HepG2 (cell line): ENCODE results near the gene TLR6.

ENCODE experiments used
- EZH2 ChIP-seq: conservative IDR thresholded peaks from 2 replicates; pipeline ENCODE4 v1.6.1; 2012; ENCODE audit warnings: mild to moderate bottlenecking, low read depth, low read length, moderate library complexity
- GABPA ChIP-seq, 2 experiments: IDR thresholded peaks; 2 replicates each; pipeline ENCODE4 v1.6.1; 2011 to 2016; ENCODE audit warnings: low read depth in 2 of 2, low read length in 1 of 2, missing biosample characterization in 1 of 2, missing genetic modification characterization in 1 of 2
- HNRNPH1 ChIP-seq: fragments of 200-400 bp; formaldehyde crosslinking; optimal IDR thresholded peaks from 2 replicates; pipeline ENCODE3; 2017; ENCODE audit warnings: mild to moderate bottlenecking, low read depth, low read length
- NFIC ChIP-seq: IDR thresholded peaks from 2 replicates; pipeline ENCODE4 v1.6.1; 2012; ENCODE audit warnings: mild to moderate bottlenecking, low read length, inconsistent platforms
- PHF8 ChIP-seq: sonication (generic); formaldehyde crosslinking; IDR thresholded peaks from 2 replicates; pipeline ENCODE4 v1.5.0; 2020; ENCODE audit warnings: missing genetic modification reagents
- POLR2AphosphoS2 ChIP-seq: IDR thresholded peaks from 2 replicates; pipeline ENCODE4 v1.6.1; 2011; ENCODE audit warnings: low read depth, low read length, improper control_type of control experiment
- POLR2AphosphoS5 ChIP-seq: IDR thresholded peaks from 2 replicates; pipeline ENCODE4 v1.6.1; 2012; ENCODE audit warnings: low read depth, low read length
- RAD21 ChIP-seq: fragments of 450-650 bp; formaldehyde crosslinking; IDR thresholded peaks from 2 replicates; pipeline ENCODE4 v1.5.0; 2020; ENCODE audit warnings: mild to moderate bottlenecking
- TAF1 ChIP-seq: sonication (generic); formaldehyde crosslinking; IDR thresholded peaks from 2 replicates; pipeline ENCODE4 v1.4.0; 2020; ENCODE audit warnings: missing genetic modification reagents
- ZNF274 ChIP-seq: sonication (generic); formaldehyde crosslinking; IDR thresholded peaks from 2 replicates; pipeline ENCODE4 v1.5.1; 2020; ENCODE audit warnings: mild to moderate bottlenecking, missing genetic modification reagents
- ZNF431 ChIP-seq: sonication (generic); formaldehyde crosslinking; IDR thresholded peaks from 2 replicates; pipeline ENCODE4 v1.9.0; 2022; ENCODE audit warnings: missing genetic modification reagents, low read depth, mild to moderate bottlenecking, borderline replicate concordance
- ZNF644 ChIP-seq: IDR thresholded peaks from 2 replicates; pipeline ENCODE4 v1.6.1; 2016; ENCODE audit warnings: low read depth
- TF ChIP-seq, protein P1 (sequence below): sonication (generic); formaldehyde crosslinking; IDR thresholded peaks from 2 replicates; pipeline ENCODE4 v1.5.0; 2020; ENCODE audit warnings: mild to moderate bottlenecking, missing genetic modification reagents, moderate library complexity

DNA sequence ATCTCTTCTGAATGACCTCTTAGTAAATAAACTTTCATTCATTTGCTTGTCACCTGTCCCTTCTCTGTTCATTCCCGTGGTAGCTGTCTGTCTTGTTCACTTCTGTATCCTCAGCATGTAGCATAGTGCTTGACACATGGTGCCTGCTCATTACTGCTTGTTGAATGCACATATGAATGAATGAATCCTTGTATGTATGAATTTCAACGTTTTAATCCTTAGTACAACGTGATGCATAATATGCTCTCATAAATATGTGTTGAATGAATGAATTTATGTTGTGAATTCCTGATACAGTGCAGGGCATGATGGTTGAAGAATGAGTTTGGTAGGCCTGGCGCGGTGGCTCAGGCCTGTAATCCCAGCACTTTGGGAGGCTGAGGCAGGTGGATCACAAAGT lies 76.8 kb downstream of the TLR6 start:
- TF ChIP-seq ZNF274 (CRISPR knock-in tag) (no peak), EZH2 (no peak), TAF1 (CRISPR knock-in tag) (no peak), POLR2AphosphoS2 (no peak), ZNF431 (CRISPR knock-in tag) (no peak), RAD21 (CRISPR knock-in tag) (no peak), ZNF644 (CRISPR knock-in tag) (no peak), GABPA (IDR thresholded peaks at IDR 0.05; ENCODE audit: low read depth, low read length) (no peak), GABPA (CRISPR knock-in tag; IDR thresholded peaks at IDR 0.05; ENCODE audit: low read depth) (no peak), HNRNPH1 (no peak), POLR2AphosphoS5 (no peak), NFIC (no peak), PHF8 (no peak)
- TF ChIP-seq, protein P1, sequence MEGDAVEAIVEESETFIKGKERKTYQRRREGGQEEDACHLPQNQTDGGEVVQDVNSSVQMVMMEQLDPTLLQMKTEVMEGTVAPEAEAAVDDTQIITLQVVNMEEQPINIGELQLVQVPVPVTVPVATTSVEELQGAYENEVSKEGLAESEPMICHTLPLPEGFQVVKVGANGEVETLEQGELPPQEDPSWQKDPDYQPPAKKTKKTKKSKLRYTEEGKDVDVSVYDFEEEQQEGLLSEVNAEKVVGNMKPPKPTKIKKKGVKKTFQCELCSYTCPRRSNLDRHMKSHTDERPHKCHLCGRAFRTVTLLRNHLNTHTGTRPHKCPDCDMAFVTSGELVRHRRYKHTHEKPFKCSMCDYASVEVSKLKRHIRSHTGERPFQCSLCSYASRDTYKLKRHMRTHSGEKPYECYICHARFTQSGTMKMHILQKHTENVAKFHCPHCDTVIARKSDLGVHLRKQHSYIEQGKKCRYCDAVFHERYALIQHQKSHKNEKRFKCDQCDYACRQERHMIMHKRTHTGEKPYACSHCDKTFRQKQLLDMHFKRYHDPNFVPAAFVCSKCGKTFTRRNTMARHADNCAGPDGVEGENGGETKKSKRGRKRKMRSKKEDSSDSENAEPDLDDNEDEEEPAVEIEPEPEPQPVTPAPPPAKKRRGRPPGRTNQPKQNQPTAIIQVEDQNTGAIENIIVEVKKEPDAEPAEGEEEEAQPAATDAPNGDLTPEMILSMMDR (CRISPR knock-in tag) = no peak
